ACC112 (cell line): Measurements from ENCODE around the gene STON2.
"Not testable (repeated sequence)": the region's sequence is repeated elsewhere in the genome, so short reads cannot be mapped to it uniquely, and the experiment has no call there.

Source experiments
- H2AFZ ChIP-seq: fragments of 200-600 bp; sonication (generic); one replicate; pipeline ENCODE4 v1.6.0; 2017; ENCODE audit warnings: antibody characterized with exemption, low read length; ENCODE audit not compliant: unreplicated experiment
- H3K27ac ChIP-seq: fragments of 200-600 bp; sonication (generic); 2 replicates; pipeline ENCODE4 v1.5.1; 2014; ENCODE audit warnings: low read depth, mild to moderate bottlenecking, antibody characterized with exemption, low read length, moderate library complexity
- H3K27me3 ChIP-seq: fragments of 200-600 bp; sonication (generic); 2 replicates; pipeline ENCODE4 v1.6.1; 2014; ENCODE audit warnings: mild to moderate bottlenecking, antibody characterized with exemption, low read length, moderate library complexity, mixed read lengths; ENCODE audit not compliant: insufficient read depth
- H3K36me3 ChIP-seq: fragments of 200-600 bp; sonication (generic); 2 replicates; pipeline ENCODE4 v1.6.1; 2016; ENCODE audit warnings: mild to moderate bottlenecking, antibody characterized with exemption, low read length, moderate library complexity, mixed read lengths; ENCODE audit not compliant: insufficient read depth
- H3K4me1 ChIP-seq: fragments of 200-600 bp; sonication (generic); one replicate; pipeline ENCODE4 v1.6.1; 2016; ENCODE audit warnings: low read length, mixed read lengths; ENCODE audit not compliant: insufficient read depth, unreplicated experiment, control insufficient read depth
- H3K4me3 ChIP-seq: fragments of 200-600 bp; sonication (generic); 2 replicates; pipeline ENCODE4 v1.5.1; 2014; ENCODE audit warnings: mild to moderate bottlenecking, low read depth, low read length
- H3K79me2 ChIP-seq: fragments of 200-600 bp; sonication (generic); one replicate; pipeline ENCODE4 v1.6.0; 2016; ENCODE audit warnings: low read length; ENCODE audit not compliant: control insufficient read depth, unreplicated experiment, insufficient read depth

The STON2 gene

GRCh38 chr14:81384900-81385299 lies 15.2 kb downstream of the STON2 start:
- H3K27ac ChIP-seq = no peak overlapping the region

GRCh38 chr14:81382517-81383225 lies 17.5 kb downstream of the STON2 start:
- Histone ChIP-seq H3K27me3 (0 out of 2 replicates have a peak, but pooled peaks cover 8% of the 10 kb centered on the region), H3K36me3 (no peaks in the 10 kb centered on the region), H3K27ac (no peak overlapping the region), H3K79me2 (no peaks in the 10 kb centered on the region), H2AFZ (no peak overlapping the region), H3K4me1 (no peaks in the 10 kb centered on the region), H3K4me3 (no peak overlapping the region)

More at GRCh38 chr14:81384900-81385299, 15.2 kb downstream of the STON2 start:
- Histone ChIP-seq H3K4me3 (no peak overlapping the region), H3K4me1 (no peaks in the 10 kb centered on the region), H3K79me2 (no peaks in the 10 kb centered on the region), H3K36me3 (no peaks in the 10 kb centered on the region), H3K27me3 (peaks cover 17% of the 10 kb centered on the region; the same call in 1 of the 2 replicates), H2AFZ (no peak overlapping the region)

- H3K27ac ChIP-seq, H3K36me3 ChIP-seq, H3K4me3 ChIP-seq, H3K79me2 ChIP-seq, H3K4me1 ChIP-seq, H2AFZ ChIP-seq: not testable (repeated sequence)
- H3K27me3 ChIP-seq = peaks cover 11% of the 10 kb centered on the region; the same call in 1 of the 2 replicates
Observed at GRCh38 chr14:81380009-81380408, 20.1 kb downstream of the STON2 start.

GRCh38 chr14:81371802-81372201 lies 28.3 kb downstream of the STON2 start:
- Histone ChIP-seq H3K27me3 (peaks cover 14% of the 10 kb centered on the region; the same call in 1 of the 2 replicates), H3K4me3 (no peak overlapping the region), H3K36me3 (no peaks in the 10 kb centered on the region), H3K79me2 (no peaks in the 10 kb centered on the region), H3K27ac (no peak overlapping the region), H3K4me1 (no peaks in the 10 kb centered on the region), H2AFZ (no peak overlapping the region)

- no peak overlapping the region for H2AFZ ChIP-seq
- H3K27me3 ChIP-seq = 0 out of 2 replicates have a peak, but pooled peaks cover 11% of the 10 kb centered on the region
- H3K27ac ChIP-seq = no peak overlapping the region
- H3K36me3 ChIP-seq = no peaks in the 10 kb centered on the region
- H3K4me1 ChIP-seq = no peaks in the 10 kb centered on the region
- no peak overlapping the region for H3K4me3 ChIP-seq
- H3K79me2 ChIP-seq = no peaks in the 10 kb centered on the region
Observed at GRCh38 chr14:81367563-81367962, 32.6 kb downstream of the STON2 start.

GRCh38 chr14:81366884-81367283 lies 33.2 kb downstream of the STON2 start:
- Histone ChIP-seq H3K36me3 (no peaks in the 10 kb centered on the region), H3K4me3 (no peak overlapping the region), H3K79me2 (no peaks in the 10 kb centered on the region), H3K27me3 (0 out of 2 replicates have a peak, but pooled peaks cover 11% of the 10 kb centered on the region), H3K27ac (no peak overlapping the region), H2AFZ (no peak overlapping the region), H3K4me1 (no peaks in the 10 kb centered on the region)

- Histone ChIP-seq H3K4me1 (no peaks in the 10 kb centered on the region), H3K4me3 (no peak overlapping the region), H3K27me3 (0 out of 2 replicates have a peak, but pooled peaks cover 11% of the 10 kb centered on the region), H3K36me3 (no peaks in the 10 kb centered on the region), H3K27ac (no peak overlapping the region), H3K79me2 (no peaks in the 10 kb centered on the region), H2AFZ (no peak overlapping the region)
Observed at GRCh38 chr14:81366214-81366613, 33.9 kb downstream of the STON2 start.

- Histone ChIP-seq H2AFZ (no peak overlapping the region), H3K27ac (no peak overlapping the region), H3K27me3 (0 out of 2 replicates have a peak, but pooled peaks cover 2% of the 10 kb centered on the region), H3K4me1 (no peaks in the 10 kb centered on the region), H3K36me3 (no peaks in the 10 kb centered on the region), H3K79me2 (no peaks in the 10 kb centered on the region), H3K4me3 (no peak overlapping the region)
Observed at GRCh38 chr14:81363746-81364378, 36.3 kb downstream of the STON2 start.

GRCh38 chr14:81353691-81354323 lies 46.3 kb downstream of the STON2 start:
- Histone ChIP-seq H3K4me1 (no peaks in the 10 kb centered on the region), H3K36me3 (no peaks in the 10 kb centered on the region), H3K4me3 (no peak overlapping the region), H3K27me3 (peaks cover 9% of the 10 kb centered on the region; the same call in 1 of the 2 replicates), H2AFZ (no peak overlapping the region), H3K27ac (no peak overlapping the region), H3K79me2 (no peaks in the 10 kb centered on the region)

- Histone ChIP-seq H3K79me2 (no peaks in the 10 kb centered on the region), H3K27ac (no peak overlapping the region), H3K36me3 (no peaks in the 10 kb centered on the region), H3K27me3 (peaks cover 9% of the 10 kb centered on the region; the same call in 1 of the 2 replicates), H3K4me3 (no peak overlapping the region), H2AFZ (no peak overlapping the region), H3K4me1 (no peaks in the 10 kb centered on the region)
Observed at GRCh38 chr14:81352413-81352812, 47.7 kb downstream of the STON2 start.
